ENCODE results near the gene UCN2. TPM values are rescaled to one million over a fixed set of nuclear protein-coding genes. Genes with fewer than 3 reads are reported as not detected.

Gene UCN2
- total and polyA plus RNA-seq, 9 of the 15 experiments (the other 6 are each of a cell fraction or from before 2014, with no cell fraction given): 0.08 to 0.11 TPM; not detected in 7

DNA sequence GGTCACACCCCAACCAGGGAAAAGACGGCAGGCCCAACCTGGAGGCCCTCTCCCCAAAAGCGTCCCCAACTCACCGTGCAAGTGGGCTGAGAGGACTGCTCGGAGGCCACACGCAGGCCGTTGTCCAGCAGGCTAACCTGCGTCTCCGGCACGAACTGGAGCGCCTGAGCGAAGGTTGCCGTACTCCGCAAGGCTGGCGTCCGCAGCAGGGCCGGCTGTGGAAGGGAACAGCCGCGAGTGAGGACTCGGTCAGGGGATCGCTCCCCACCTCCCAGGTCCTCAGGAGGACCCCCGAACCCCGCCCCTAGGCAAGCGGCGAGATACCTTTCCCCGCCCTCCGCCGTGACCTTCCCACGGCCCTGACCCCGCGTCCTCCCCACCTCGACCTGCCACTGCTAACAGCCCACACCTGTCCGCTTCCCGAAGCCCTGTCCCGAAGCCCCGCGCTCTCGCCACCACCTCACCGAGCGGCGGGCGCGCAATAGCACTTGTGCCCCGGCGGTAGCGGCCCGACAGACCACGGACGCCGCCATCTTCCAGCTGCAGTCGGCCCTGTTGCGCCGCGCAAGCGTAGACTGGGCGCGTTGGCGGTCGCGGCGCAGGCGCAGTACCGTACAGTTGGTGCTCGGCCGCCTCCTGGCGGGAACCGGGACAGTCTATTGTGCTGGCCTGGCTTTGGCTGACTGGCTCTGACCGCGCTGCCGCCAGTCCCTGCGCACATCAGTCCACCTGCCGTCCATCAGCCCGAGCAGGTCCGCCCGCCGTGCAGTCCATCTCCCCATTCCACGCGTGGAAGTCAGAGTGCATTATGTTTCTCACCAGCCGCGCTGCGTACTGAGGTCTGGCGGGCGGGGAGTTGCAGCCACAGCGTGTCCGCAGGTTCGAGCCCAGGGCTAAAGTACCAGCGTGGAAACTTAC lies 45.8 kb upstream of the UCN2 start, which contains the start of gene UQCRC1 (continued):
- no peak for TF ChIP-seq ZBTB49 (CRISPR knock-in tag; IDR thresholded peaks at IDR 0.05; ENCODE audit: borderline replicate concordance)
- no peak for TF ChIP-seq ZNF77 (CRISPR knock-in tag; IDR thresholded peaks at IDR 0.05)
- no peak for TF ChIP-seq FOXJ2 (tag; IDR thresholded peaks at IDR 0.05)
- TF ChIP-seq BACH1 (tag; IDR thresholded peaks at IDR 0.05): no peak
- no peak for TF ChIP-seq ZNF197 (CRISPR knock-in tag; IDR thresholded peaks at IDR 0.05; ENCODE audit: low read depth)
- TF ChIP-seq RFX1 (IDR thresholded peaks at IDR 0.05): no peak
- TF ChIP-seq LCOR (CRISPR knock-in tag; IDR thresholded peaks at IDR 0.05): peak; percentile 83
- no peak for TF ChIP-seq ZNF347 (CRISPR knock-in tag; IDR thresholded peaks at IDR 0.05; ENCODE audit: low read depth)
- TF ChIP-seq, protein P1, sequence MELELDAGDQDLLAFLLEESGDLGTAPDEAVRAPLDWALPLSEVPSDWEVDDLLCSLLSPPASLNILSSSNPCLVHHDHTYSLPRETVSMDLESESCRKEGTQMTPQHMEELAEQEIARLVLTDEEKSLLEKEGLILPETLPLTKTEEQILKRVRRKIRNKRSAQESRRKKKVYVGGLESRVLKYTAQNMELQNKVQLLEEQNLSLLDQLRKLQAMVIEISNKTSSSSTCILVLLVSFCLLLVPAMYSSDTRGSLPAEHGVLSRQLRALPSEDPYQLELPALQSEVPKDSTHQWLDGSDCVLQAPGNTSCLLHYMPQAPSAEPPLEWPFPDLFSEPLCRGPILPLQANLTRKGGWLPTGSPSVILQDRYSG (tag; conservative IDR thresholded peaks at IDR 0.05; ENCODE audit: low read depth): no peak
- no peak for TF ChIP-seq ZFPM2 (CRISPR knock-in tag; IDR thresholded peaks at IDR 0.05)
- TF ChIP-seq CEBPB (tag; IDR thresholded peaks at IDR 0.05): no peak
- TF ChIP-seq MYBL2 (IDR thresholded peaks at IDR 0.05; ENCODE audit: low read depth): no peak
- TF ChIP-seq MYBL2 (CRISPR knock-in tag; IDR thresholded peaks at IDR 0.05; ENCODE audit: borderline replicate concordance): no peak
- no peak for TF ChIP-seq YBX1 (IDR thresholded peaks at IDR 0.05)
- no peak for TF ChIP-seq TCF15 (CRISPR knock-in tag; IDR thresholded peaks at IDR 0.05)
- 0 out of 2 replicates have a peak, but pooled peaks have one; percentile 62 for TF ChIP-seq OTX1 (CRISPR knock-in tag; IDR thresholded peaks at IDR 0.05)
- TF ChIP-seq MYC (IDR thresholded peaks at IDR 0.05; ENCODE audit: low read depth, low read length): no peak; the same call in 1 of the 2 replicates
- no peak for TF ChIP-seq MYC (CRISPR knock-in tag; IDR thresholded peaks at IDR 0.05; ENCODE audit: borderline replicate concordance, low read depth)
- TF ChIP-seq CAMTA2 (CRISPR knock-in tag; conservative IDR thresholded peaks at IDR 0.05): no peak
- peak; percentile 84 for TF ChIP-seq GABPB1 (CRISPR knock-in tag; IDR thresholded peaks at IDR 0.05)
- no peak for TF ChIP-seq RFX5 (IDR thresholded peaks at IDR 0.05; ENCODE audit: low read depth, low read length)
- TF ChIP-seq RAD21 (CRISPR knock-in tag; conservative IDR thresholded peaks at IDR 0.05 in 1 of 2, IDR thresholded peaks at IDR 0.05 in 1 of 2): peak in 1 of 2 experiments; percentile 43; a peak in 2 of 4 replicates
- no peak for TF ChIP-seq MTA2 (IDR thresholded peaks at IDR 0.05; ENCODE audit: low read depth)
- no peak for TF ChIP-seq CBX8 (IDR thresholded peaks at IDR 0.05; ENCODE audit: borderline replicate concordance, extremely low read depth, low read depth, low read length, poor library complexity, severe bottlenecking)
- no peak for TF ChIP-seq BRF1 (IDR thresholded peaks at IDR 0.05; ENCODE audit: borderline replicate concordance, extremely low read depth, insufficient read length)
- no peak for TF ChIP-seq ZNF444 (CRISPR knock-in tag; IDR thresholded peaks at IDR 0.05)

Measured in K562 (cell line).